Stimulated activated naive CD8-positive, alpha-beta T cell treated with anti-CD3 and anti-CD28 coated beads, Interleukin-15, Interleukin-2, amounts not matched to agents 100 ng/mL and 50 ng/mL, for 24 hours (primary cell): ENCODE results near the gene ZSCAN10.

ENCODE experiments used
- H3K27ac Mint-ChIP-seq: one replicate; pipeline ENCODE4 v1.8.0; 2021; ENCODE audit warnings: mild to moderate bottlenecking, mixed read lengths
- H3K27me3 Mint-ChIP-seq: one replicate; pipeline ENCODE4 v1.8.0; 2021; ENCODE audit warnings: mixed read lengths
- H3K36me3 Mint-ChIP-seq: one replicate; pipeline ENCODE4 v1.8.0; 2021; ENCODE audit warnings: low read depth, mixed read lengths
- H3K4me1 Mint-ChIP-seq: one replicate; pipeline ENCODE4 v1.8.0; 2021; ENCODE audit warnings: low read depth, mixed read lengths
- H3K4me3 Mint-ChIP-seq: one replicate; pipeline ENCODE4 v1.8.0; 2021; ENCODE audit warnings: mild to moderate bottlenecking, mixed read lengths
- H3K9me3 Mint-ChIP-seq: one replicate; pipeline ENCODE4 v1.8.0; 2021; ENCODE audit warnings: mixed read lengths

ZSCAN10 gene

DNA sequence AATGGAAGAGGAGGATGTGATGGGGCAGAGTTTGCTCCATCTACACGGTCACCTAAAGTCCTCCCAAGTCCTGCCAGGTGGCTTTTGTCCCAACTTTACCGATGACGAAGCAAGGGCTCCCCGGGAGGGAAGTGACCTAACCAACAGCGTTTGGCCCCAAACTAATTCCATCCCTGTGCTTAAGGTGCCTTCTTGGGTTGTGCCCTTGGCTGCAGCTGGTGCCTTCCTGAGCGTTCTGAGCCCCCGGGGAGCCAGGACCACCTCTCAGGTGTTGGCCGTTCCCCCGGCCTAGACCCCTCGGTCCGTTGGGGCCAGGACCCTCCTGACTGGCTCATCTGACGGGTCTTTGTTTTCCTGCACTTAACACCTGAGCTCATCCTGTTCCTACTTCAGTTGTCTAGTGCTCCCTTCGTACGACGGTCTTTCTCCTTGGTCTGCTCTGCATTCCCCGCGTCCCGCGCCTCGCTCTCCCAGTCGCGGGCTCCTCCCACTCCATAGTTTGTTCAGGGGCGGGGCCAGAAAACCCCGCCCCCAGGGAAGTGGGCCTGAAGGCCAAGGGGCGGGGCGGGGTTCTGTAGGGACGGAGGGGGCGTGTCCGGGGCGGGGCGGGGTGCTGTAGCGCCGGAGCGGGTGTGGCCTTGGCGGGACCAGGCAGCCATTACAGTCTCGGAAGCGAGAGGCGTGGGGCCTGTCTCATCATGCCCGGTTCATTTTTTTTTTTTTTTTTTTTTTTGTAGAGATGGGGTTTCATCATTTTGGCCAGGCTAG is 822 bp upstream of the ZSCAN10 start:
- Mint-ChIP-seq H3K9me3 (no peaks in the 10 kb centered on the region), H3K27me3 (no peaks in the 10 kb centered on the region), H3K27ac (peak overlapping the region; percentile 13), H3K36me3 (no peaks in the 10 kb centered on the region), H3K4me3 (peak overlapping the region; percentile 56), H3K4me1 (peaks cover 40% of the 10 kb centered on the region)

DNA sequence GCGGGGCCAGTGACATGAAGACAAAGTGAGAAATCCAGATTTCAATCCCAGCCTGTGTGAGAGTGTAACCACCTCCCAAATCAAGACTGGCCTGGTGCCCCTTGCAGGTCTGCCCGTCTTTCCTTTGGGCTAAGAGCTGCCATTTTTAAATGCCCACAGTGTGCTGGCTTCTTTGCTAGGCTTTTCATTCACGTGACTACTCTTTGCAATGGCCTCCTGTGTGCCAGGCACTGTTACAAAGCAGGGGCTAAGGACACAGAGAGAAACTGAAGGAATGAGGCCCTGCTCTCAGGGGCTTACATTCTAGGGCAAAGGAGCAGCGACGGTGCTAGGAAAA is 269 bp upstream of the ZSCAN10 start:
- no peak overlapping the region for H3K4me3 Mint-ChIP-seq
- H3K36me3 Mint-ChIP-seq: no peaks in the 10 kb centered on the region
- H3K27ac Mint-ChIP-seq: no peak overlapping the region
- H3K9me3 Mint-ChIP-seq: no peaks in the 10 kb centered on the region
- H3K4me1 Mint-ChIP-seq: peaks cover 46% of the 10 kb centered on the region
- no peaks in the 10 kb centered on the region for H3K27me3 Mint-ChIP-seq

DNA sequence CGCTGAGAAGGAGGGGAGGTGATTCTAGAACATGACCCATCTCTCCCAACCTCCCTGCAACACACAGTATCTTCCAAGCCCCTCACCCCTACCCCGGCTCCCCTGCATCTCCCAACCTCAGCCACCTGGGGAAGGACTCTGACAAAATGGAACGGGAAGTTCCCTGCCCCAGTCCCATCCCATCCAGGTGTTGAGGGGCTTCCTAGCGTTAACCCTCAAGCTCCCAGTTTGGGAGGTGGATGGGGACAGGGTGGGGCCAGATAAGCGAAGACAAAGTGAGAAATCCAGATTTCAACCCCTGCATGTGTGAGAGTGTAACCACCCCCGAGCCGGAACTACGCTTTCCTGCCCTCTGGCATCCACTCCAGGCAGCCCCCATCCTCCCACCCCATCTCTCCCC is 1.8 kb downstream of the ZSCAN10 start:
- Mint-ChIP-seq H3K4me1 (peaks cover 39% of the 10 kb centered on the region), H3K27me3 (no peaks in the 10 kb centered on the region), H3K36me3 (no peaks in the 10 kb centered on the region), H3K27ac (no peak overlapping the region), H3K9me3 (no peaks in the 10 kb centered on the region), H3K4me3 (no peak overlapping the region)

DNA sequence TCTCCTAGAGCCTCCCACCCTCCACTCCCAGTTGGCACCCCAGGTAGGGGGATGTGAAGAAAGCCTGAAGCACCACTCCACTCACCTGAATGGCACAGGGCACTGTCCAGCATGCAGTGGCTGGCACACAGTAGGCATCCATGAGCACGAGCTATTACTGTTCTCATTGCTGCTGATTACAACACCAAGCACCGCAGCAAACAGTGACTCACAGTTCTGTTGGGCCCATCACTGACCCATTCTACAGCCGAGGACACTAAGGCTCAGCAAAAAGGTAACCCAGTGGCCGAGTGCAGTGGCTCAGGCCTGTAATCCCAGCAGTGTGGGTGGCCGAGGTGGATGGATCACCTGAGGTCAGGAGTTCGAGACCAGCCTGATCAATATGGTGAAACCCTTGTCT is 2.7 kb downstream of the ZSCAN10 start:
- no peaks in the 10 kb centered on the region for H3K9me3 Mint-ChIP-seq
- H3K4me1 Mint-ChIP-seq: peaks cover 31% of the 10 kb centered on the region
- H3K27ac Mint-ChIP-seq: no peak overlapping the region
- no peak overlapping the region for H3K4me3 Mint-ChIP-seq
- no peaks in the 10 kb centered on the region for H3K27me3 Mint-ChIP-seq
- H3K36me3 Mint-ChIP-seq: no peaks in the 10 kb centered on the region

DNA sequence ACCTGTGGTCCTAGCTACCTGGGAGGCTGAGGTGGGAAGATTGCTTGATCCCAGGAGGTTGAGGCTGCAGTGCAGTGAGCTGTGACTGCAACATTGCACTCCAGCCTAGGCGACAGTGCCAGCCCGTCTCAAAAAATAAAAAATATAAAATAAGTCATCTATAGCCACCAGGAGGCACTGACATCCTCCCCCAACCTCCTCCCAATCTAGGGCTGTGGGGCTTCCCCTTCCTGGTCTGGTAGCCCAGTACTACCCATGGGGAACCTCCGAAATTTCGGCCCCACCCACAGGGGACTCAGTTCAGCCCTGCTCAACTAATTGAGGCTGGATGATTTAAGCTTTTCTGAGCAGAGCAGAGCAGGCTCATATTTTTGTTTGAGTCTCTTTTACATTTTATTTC is 3.2 kb downstream of the ZSCAN10 start:
- H3K27ac Mint-ChIP-seq: no peak overlapping the region
- no peak overlapping the region for H3K4me3 Mint-ChIP-seq
- H3K27me3 Mint-ChIP-seq: no peaks in the 10 kb centered on the region
- no peaks in the 10 kb centered on the region for H3K36me3 Mint-ChIP-seq
- no peaks in the 10 kb centered on the region for H3K9me3 Mint-ChIP-seq
- H3K4me1 Mint-ChIP-seq: peaks cover 31% of the 10 kb centered on the region

DNA sequence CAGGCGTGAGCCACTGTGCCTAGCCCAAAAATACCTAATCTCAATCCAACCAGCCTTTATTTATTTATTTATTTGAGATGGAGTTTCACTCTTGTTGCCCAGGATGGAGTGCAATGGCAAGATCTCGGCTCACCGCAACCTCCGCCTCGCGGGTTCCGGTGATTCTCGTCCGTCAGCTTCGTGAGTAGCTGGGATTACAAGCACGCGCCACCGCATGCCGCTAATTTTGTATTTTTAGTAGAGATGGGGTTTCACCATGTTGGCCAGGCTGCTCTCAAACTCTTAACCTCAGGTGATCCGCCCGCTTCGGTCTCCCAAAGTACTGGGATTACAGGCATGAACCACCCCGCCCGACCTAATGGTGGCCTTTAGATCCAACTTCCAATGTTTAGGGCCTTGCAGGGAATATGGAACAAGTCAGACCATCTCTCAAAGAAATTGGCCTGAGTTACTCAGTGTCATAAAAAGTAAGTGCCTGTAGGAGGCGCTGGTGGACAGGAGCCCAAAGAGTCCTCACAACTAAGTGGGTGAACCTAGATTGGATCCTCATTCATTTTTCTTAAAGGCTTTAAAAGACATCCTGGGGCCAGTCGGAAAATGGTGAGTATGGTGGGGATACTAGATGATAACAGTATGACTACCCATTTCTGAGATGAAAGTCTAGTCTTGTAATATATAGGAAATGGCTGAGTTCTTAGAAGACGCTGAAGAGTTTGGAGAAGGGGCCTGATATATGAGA is 4.6 kb downstream of the ZSCAN10 start:
- Mint-ChIP-seq H3K4me1 (peaks cover 23% of the 10 kb centered on the region), H3K27me3 (no peaks in the 10 kb centered on the region), H3K9me3 (no peaks in the 10 kb centered on the region), H3K36me3 (no peaks in the 10 kb centered on the region), H3K4me3 (no peak overlapping the region), H3K27ac (peak overlapping the region; percentile 36)

DNA sequence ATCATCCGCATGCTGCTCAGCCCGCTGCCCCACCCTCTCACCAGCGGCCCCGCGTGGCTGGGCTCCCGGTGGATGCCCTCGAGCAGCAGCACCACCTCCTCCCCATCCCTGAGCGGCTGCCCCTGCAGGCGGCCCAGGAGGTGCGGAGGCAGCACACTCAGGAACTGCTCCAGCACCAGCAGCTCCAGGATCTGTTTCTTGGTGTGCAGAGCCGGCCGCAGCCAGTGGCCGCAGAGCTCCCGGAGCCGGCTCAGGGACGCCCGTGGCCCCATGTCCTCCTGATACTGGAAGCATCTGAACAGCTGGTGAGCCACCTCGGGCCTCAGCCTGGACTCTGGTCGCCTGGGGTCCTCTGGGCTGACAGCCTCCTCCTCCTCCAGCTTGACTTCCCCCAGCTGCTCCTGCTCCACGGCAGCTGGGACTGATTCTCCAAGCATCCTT is 6.6 kb downstream of the ZSCAN10 start:
- Mint-ChIP-seq H3K27ac (no peak overlapping the region), H3K9me3 (no peaks in the 10 kb centered on the region), H3K4me1 (peaks cover 36% of the 10 kb centered on the region), H3K36me3 (no peaks in the 10 kb centered on the region), H3K27me3 (no peaks in the 10 kb centered on the region), H3K4me3 (no peak overlapping the region)

DNA sequence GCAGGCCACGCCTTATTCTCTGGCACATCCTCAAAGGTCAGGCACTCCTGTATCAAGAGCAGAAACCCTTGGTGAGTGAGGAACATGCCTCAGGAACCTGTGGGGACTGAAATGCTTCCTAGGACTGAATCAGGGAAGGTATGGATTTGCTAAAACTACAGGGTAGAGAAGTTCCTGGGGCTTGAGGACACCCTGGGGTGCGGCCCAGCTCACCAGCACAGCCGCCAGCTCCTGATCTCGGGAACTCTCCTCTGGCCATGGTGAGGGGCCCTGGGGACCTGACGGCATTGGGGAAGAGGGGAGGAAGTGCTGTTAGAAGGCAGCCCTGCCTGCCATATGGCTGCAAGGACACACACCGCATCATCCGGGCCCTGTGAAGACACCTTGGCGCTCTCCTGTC is 7.5 kb downstream of the ZSCAN10 start:
- Mint-ChIP-seq H3K27me3 (no peaks in the 10 kb centered on the region), H3K9me3 (no peaks in the 10 kb centered on the region), H3K4me3 (no peak overlapping the region), H3K27ac (no peak overlapping the region), H3K4me1 (peaks cover 40% of the 10 kb centered on the region), H3K36me3 (no peaks in the 10 kb centered on the region)

DNA sequence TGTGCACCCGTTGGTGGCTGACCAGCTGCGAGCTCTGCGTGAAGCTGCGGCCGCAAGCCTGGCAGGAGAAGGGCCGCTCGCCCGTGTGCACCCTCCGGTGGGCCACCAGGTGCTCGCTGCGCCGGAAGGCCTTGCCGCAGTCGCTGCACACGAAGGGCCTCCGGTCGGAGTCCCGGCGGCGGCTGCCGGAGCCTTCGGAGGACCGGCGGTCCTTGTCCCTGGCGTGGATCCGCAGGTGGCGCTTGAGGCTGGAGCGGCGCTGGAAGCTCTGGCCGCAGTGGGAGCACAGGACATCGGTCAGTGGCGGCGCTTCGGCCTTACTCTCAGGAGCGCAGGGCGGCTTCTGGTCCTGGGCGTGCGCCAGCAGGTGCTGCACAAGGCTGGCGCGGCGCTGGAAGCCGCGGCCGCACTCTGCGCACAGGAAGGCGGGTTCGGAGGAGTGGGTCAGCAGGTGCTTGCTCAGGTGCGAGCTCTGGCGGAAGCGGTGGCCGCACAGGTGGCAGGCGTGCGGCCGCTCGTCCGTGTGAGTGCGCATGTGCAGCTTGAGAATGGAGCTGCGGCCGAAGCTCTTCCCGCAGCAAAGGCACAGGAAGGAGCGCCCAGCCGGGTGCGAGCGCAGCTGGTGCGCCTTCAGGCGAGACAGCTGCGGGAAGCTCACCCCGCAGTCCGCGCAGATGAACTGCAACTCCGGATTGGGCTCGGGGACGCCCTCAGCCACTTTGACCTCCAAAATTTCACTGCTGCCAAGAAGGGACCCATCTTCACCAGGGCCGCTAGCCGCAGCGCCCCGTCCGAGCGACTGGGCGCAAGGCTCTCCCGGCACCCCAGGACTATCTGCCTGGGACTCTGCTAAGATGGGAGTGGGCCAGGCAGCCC is 9.1 kb downstream of the ZSCAN10 start:
- no peaks in the 10 kb centered on the region for H3K9me3 Mint-ChIP-seq
- H3K4me1 Mint-ChIP-seq: peaks cover 36% of the 10 kb centered on the region
- H3K27me3 Mint-ChIP-seq: no peaks in the 10 kb centered on the region
- no peak overlapping the region for H3K4me3 Mint-ChIP-seq
- H3K36me3 Mint-ChIP-seq: no peaks in the 10 kb centered on the region
- H3K27ac Mint-ChIP-seq: no peak overlapping the region

DNA sequence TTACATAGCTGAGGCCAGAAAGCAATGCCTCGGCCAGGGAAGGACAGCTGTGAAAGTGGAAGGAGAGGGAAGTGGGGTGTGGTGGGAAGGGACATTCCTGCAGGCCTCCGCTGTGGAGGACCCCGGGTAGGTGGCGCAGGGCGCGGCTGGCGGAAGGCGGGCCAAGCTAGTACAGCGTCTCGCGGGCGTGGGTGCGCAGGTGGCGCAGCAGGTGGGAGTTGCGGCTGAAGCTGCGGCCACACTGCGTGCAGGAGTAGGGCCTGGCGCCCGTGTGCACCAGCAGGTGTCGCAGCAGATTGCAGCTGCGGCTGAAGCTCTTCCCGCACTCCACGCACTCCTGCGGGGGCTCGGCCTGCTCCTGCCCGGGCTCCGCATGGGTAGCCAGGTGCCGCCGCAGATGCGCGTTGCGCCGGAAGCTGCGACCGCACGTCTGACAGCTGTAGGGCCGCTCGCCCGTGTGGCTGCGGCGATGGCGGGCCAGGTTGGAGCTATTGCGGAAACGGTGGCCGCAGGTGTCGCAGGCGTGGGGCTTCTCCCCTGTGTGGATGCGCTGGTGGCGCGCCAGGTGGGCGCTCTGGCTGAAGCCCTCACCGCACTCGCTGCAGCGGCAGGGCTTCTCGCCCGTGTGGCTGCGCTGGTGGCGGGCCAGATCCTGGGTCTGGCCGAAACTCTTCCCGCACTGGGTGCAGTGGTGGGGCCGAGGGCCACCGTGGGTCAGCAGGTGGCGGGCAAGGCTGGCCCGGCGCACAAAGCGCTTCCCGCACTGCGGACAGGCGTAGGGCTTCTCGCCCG is 10.0 kb downstream of the ZSCAN10 start:
- no peak overlapping the region for H3K4me3 Mint-ChIP-seq
- H3K27ac Mint-ChIP-seq: no peak overlapping the region
- H3K4me1 Mint-ChIP-seq: peaks cover 34% of the 10 kb centered on the region
- no peaks in the 10 kb centered on the region for H3K9me3 Mint-ChIP-seq
- H3K27me3 Mint-ChIP-seq: no peaks in the 10 kb centered on the region
- no peaks in the 10 kb centered on the region for H3K36me3 Mint-ChIP-seq

DNA sequence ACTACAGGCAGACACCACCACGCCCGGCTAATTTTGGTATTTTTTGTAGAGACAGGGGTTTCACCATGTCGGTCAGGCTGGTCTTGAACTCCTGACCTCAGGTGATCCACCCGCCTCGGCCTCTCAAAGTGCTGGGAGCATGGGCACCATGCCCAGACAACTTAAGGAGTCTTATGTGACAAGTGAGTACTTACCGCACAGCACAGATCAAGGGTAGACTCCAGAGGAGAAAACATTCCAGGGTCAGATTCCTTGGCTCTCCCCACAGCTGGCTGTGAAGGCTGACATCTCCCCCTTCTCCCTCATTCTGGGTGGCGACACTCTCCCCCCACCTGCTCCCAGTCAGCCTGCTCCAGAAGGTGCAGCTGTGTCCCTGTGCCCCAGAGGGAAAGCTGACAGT is 10.6 kb downstream of the ZSCAN10 start:
- no peaks in the 10 kb centered on the region for H3K36me3 Mint-ChIP-seq
- no peak overlapping the region for H3K4me3 Mint-ChIP-seq
- H3K27ac Mint-ChIP-seq: no peak overlapping the region
- H3K27me3 Mint-ChIP-seq: no peaks in the 10 kb centered on the region
- H3K4me1 Mint-ChIP-seq: peaks cover 34% of the 10 kb centered on the region
- H3K9me3 Mint-ChIP-seq: no peaks in the 10 kb centered on the region

DNA sequence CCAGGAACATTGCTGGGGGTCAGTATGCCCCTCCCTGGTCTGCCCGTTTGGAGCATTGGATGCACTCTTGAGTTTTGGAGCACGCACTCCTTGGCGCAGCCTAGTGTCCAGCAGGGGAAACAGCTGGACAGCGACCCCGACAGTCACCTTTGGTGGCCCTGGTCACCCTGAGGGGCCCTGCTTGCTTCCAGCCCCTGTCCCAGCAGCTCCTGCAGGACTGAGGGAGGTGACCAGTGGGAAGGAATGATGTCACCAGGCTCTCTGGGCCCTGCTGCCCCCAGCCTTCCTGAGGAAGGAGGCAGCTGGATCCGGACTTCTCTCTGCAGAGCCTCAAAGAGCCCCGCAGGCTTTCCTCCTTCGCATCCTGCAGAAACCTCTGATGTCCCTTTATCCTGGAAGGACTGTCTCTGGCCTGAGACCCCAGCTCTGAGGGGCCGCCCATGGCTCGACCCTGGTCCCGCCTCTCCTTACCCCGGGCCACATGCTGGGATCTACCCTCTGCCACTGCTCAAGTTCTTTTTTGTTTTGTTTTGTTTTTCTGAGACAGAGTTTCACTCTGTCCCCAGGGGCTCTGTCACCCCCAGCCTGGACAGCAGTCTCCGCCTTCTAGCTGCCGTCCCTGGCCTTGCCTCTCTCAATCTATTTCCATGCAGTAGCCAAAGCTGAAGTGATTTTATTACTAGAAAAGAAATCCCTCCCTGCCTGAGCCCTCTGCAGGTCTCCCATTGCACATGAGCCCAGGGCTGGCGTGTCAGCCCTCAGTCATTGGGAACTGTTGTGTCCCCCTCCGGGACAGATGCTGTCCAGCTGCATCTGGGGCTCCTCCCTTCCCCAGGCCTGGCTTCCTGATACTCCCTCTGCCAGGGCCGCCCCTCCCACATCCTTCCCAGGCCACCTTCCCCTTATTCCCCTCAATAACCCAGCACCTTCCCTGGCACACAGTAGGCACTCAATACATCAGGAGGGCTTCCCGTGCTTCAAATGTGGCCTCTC is 11.6 kb downstream of the ZSCAN10 start:
- peak overlapping the region; percentile 53 for H3K4me3 Mint-ChIP-seq
- H3K4me1 Mint-ChIP-seq: peaks cover 34% of the 10 kb centered on the region
- no peaks in the 10 kb centered on the region for H3K27me3 Mint-ChIP-seq
- H3K36me3 Mint-ChIP-seq: no peaks in the 10 kb centered on the region
- no peaks in the 10 kb centered on the region for H3K9me3 Mint-ChIP-seq
- no peak overlapping the region for H3K27ac Mint-ChIP-seq

DNA sequence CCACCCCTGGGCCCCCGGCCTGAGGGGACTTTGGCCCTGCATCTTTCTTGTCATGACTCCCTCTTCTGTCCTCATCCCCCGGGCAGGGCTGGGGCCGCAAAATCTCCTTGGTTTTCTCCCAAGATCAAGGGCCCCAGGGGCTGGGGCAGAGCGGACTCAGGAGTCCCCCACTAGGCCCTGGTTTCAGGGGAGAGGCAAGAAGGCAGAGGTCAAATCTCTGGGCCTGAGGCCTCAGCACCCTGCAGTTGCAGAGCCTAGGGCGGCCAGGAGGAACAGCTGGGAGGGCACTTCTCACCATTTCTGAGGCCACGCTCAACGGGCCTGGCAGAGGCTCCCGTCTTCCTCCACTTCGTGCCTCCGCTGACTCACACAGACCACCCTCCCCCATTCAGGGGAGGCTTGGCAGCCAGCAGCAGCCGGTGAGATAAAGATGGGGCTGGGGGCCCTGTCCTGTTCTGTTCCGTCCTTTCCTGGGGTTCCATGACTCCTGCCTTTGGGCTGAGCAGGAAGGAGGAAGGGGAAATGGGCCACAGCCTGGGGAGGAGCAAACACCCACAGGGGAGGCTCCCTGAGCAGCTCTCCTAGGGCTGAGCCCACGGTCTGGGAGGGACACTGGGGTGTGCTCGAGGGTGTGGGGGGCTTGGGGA is 12.4 kb downstream of the ZSCAN10 start:
- H3K27ac Mint-ChIP-seq: no peak overlapping the region
- peaks cover 34% of the 10 kb centered on the region for H3K4me1 Mint-ChIP-seq
- H3K27me3 Mint-ChIP-seq: no peaks in the 10 kb centered on the region
- H3K4me3 Mint-ChIP-seq: peak overlapping the region; percentile 53
- H3K36me3 Mint-ChIP-seq: no peaks in the 10 kb centered on the region
- no peaks in the 10 kb centered on the region for H3K9me3 Mint-ChIP-seq
